NCI-H748 (cell line): ENCODE measurements around the gene SMIM45.
A peak's percentile ranks its signal among the peaks of the same experiment; 100 is the strongest.

ENCODE experiments used
- DNase-seq: peaks from one replicate; lab custom pipeline; 2025; ENCODE audit not compliant: unreplicated experiment; lab: John Stamatoyannopoulos, UW

Gene SMIM45

DNA sequence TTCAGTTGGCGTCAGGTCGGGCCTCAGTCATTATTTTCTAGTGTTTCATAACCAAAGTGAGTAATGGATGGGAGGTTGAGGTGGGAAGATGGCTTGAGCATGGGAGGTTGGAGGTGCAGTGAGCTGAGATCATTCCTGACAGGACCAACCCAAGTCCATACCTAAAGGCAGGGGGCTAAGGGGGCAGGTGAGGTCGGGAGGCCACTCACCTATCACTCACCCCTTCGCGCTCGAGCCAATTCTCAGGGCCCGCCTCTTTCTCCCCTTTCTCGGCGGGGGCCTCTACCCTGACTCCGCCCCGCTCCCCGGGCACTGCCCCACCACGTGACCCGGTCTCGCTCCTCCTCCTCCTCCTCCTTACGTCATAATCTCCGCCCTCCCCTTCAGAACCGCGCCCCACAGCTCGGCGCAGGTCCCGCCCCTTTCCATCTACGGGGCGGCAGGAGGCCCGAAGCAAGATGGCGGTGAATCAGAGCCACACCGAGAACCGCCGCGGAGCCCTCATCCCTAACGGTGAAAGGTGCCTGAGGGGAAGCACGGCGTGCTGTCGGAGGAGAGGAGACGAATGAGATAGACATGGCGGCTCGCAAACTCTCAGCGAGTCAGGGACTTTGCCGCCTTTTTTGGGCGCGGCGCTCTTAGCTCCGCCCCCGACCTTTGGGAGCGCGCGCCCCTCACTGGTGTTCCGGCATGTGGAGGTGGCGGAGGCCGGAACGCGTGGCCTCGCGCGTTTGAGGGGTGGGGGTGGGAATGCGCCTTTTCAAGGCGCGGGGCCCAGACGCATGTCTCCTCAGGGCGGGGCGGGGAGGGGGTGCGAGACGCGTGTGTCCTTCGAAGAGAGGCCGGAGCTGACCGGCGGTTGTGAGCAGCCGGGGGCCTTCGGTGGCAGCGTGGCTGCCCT is 46.7 kb downstream of the SMIM45 start, which contains the start of gene WBP2NL:
TSS of gene WBP2NL (plus strand) at position 428 of the 901 bp plus-strand sequence. CDS start at position 459, 31 bp downstream.
- peak; percentile 89 for DNase-seq

GRCh38 chr22:42000466-42000865 is 48.5 kb downstream of the SMIM45 start:
- no peak for DNase-seq

GRCh38 chr22:42001121-42001520 is 49.2 kb downstream of the SMIM45 start:
- DNase-seq = no peak

DNA sequence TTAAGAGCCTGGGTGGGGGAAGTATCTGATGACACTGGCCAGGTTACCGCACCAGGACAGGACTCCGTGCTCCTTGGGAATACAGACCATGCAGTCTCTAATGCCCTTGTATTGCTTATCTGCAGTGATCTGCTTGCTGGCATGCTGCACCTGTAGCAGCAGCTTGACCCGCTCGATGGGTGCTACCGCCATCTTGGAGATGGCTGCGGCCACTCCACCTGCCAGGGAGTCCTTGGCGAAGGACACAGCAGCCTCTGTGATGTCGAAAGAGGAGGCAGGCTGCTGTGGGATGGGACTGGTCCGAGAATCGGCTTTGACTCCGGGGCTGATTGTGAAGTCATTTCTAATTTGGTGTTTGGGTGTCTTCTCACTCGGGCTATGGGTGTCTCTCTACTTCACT is 49.8 kb downstream of the SMIM45 start:
- DNase-seq = no peak

GRCh38 chr22:42007922-42008321 is 56.0 kb downstream of the SMIM45 start:
- DNase-seq = no peak
